PC-3 (cell line): ENCODE results near the gene PARVA. TPM values are rescaled to one million over a fixed set of nuclear protein-coding genes. Genes with fewer than 3 reads are reported as not detected.

Experiments used
- ATAC-seq: fragments of 200-7000 bp; cut with Tn5 transposase; 2 replicates; pipeline ENCODE4 v1.9.1; 2020; ENCODE audit warnings: mild to moderate bottlenecking, moderate library complexity
- BruUV-seq: library from RNA; stranded (reverse); fragments of 400-500 nt; replicated peaks from 2 replicates; lab custom pipeline; 2021; lab: Mats Ljungman, UMichigan
- CTCF ChIA-PET: fragments of 300-600 bp; sonication (Branson Sonifier 250); formaldehyde crosslinking; loops from one replicate; lab custom pipeline; 2022; ENCODE audit warnings: antibody characterized with exemption; lab: Charles Lee
- POLR2A ChIA-PET: fragments of 300-600 bp; sonication (Branson Sonifier 250); formaldehyde crosslinking; loops from one replicate; lab custom pipeline; 2022; ENCODE audit warnings: antibody characterized with exemption; ENCODE audit not compliant: unreplicated experiment; lab: Charles Lee
- DNase-seq: peaks from one replicate; pipeline ENCODE4 v3.0.0-alpha.2; 2015
- H2AFZ ChIP-seq: fragments of 300-600 bp; sonication (generic); 2 replicates; pipeline ENCODE4 v1.6.0; 2016; ENCODE audit warnings: antibody characterized with exemption, low read length
- H3F3A ChIP-seq: fragments of 300-600 bp; sonication (generic); one replicate; pipeline ENCODE4 v1.6.0; 2017; ENCODE audit warnings: antibody characterized with exemption, low read length, control low read depth, mild to moderate bottlenecking; ENCODE audit not compliant: unreplicated experiment
- H3K27ac ChIP-seq: fragments of 300-600 bp; sonication (generic); 2 replicates; pipeline ENCODE4 v1.5.1; 2016; ENCODE audit warnings: mild to moderate bottlenecking, low read length
- H3K27me3 ChIP-seq: fragments of 300-600 bp; sonication (generic); 2 replicates; pipeline ENCODE4 v1.6.1; 2016; ENCODE audit warnings: low read length, mixed read lengths
- H3K36me3 ChIP-seq: fragments of 300-600 bp; sonication (generic); 2 replicates; pipeline ENCODE4 v1.6.1; 2016; ENCODE audit warnings: low read depth, mixed run types, low read length, mixed read lengths
- H3K4me1 ChIP-seq: fragments of 300-600 bp; sonication (generic); 2 replicates; pipeline ENCODE4 v1.5.1; 2016; ENCODE audit warnings: low read length; ENCODE audit not compliant: insufficient read depth
- H3K4me2 ChIP-seq: fragments of 300-600 bp; sonication (generic); 2 replicates; pipeline ENCODE4 v1.6.0; 2016; ENCODE audit warnings: low read length
- H3K4me3 ChIP-seq: fragments of 300-600 bp; sonication (generic); 2 replicates; pipeline ENCODE4 v1.5.1; 2016; ENCODE audit warnings: mild to moderate bottlenecking, low read length, mixed read lengths
- H3K79me2 ChIP-seq: fragments of 300-600 bp; sonication (generic); 2 replicates; pipeline ENCODE4 v1.6.1; 2017; ENCODE audit warnings: low read length, mixed read lengths
- H3K9ac ChIP-seq: fragments of 300-600 bp; sonication (generic); 2 replicates; pipeline ENCODE4 v1.6.0; 2016; ENCODE audit warnings: mild to moderate bottlenecking, low read length
- H3K9me2 ChIP-seq: fragments of 300-600 bp; sonication (generic); replicated peaks from 2 replicates; pipeline ENCODE4 v1.6.1; 2016; ENCODE audit warnings: mixed run types, low read length, mixed read lengths
- H3K9me3 ChIP-seq: fragments of 300-600 bp; sonication (generic); 2 replicates; pipeline ENCODE4 v1.6.1; 2016; ENCODE audit warnings: low read length, mixed read lengths
- H4K20me1 ChIP-seq: fragments of 300-600 bp; sonication (generic); 2 replicates; pipeline ENCODE4 v1.6.1; 2016; ENCODE audit warnings: low read length, mixed read lengths
- EZH2 ChIP-seq: fragments of 300-600 bp; sonication (generic); IDR thresholded peaks from one replicate; pipeline ENCODE4 v1.6.1; 2017; ENCODE audit warnings: antibody characterized with exemption, mild to moderate bottlenecking, low read length; ENCODE audit not compliant: unreplicated experiment
- EZH2phosphoT487 ChIP-seq: fragments of 300-600 bp; sonication (generic); IDR thresholded peaks from 2 replicates; pipeline ENCODE4 v1.6.1; 2018; ENCODE audit warnings: mild to moderate bottlenecking, antibody characterized with exemption, low read length, borderline replicate concordance
- intact Hi-C: fragments of 100-400 bp; cut with micrococcal nuclease; formaldehyde crosslinking; loops from 2 replicates; pipeline ENCODE4 v1.9.0; 2023
- total RNA-seq: library from RNA; depleted of rRNA; stranded (reverse); fragments of >200 nt; gene quantifications from 2 replicates; pipeline ENCODE4 v1.2.3, GENCODE V29; 2014
- TF ChIP-seq, protein P1 (sequence below): fragments of 300-600 bp; sonication (generic); conservative IDR thresholded peaks from 2 replicates; pipeline ENCODE4 v1.5.1; 2017; ENCODE audit warnings: antibody characterized with exemption, low read depth, mild to moderate bottlenecking, low read length

The PARVA gene
- total RNA-seq, 1 experiment from 2014 or later: 13.5 TPM

DNA sequence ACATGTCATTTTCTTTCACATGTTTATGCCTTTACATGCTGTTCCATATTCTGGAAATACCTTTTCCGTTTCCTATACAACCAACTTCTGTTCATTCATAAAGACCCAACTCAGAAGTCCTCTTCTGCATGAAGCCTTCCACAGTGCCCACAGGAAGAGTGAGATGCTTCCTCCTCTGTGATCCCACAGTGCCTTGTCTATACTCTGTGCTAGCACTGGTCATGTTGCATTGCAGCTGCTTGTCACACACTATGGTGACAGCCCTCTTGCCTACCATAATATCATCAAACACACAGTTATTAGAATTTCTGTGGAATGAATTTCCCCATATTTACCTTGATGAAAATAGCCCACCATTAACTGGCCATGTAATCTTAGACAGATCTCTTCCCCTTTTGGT, 8.9 kb downstream of the PARVA start:
- no peaks in the 10 kb centered on the region for H3K9me2 ChIP-seq
- H3K27me3 ChIP-seq: no peaks in the 10 kb centered on the region
- ChIA-PET POLR2A (no interaction called here), CTCF (no interaction called here)
- ATAC-seq: no peak
- TF ChIP-seq, protein P1, sequence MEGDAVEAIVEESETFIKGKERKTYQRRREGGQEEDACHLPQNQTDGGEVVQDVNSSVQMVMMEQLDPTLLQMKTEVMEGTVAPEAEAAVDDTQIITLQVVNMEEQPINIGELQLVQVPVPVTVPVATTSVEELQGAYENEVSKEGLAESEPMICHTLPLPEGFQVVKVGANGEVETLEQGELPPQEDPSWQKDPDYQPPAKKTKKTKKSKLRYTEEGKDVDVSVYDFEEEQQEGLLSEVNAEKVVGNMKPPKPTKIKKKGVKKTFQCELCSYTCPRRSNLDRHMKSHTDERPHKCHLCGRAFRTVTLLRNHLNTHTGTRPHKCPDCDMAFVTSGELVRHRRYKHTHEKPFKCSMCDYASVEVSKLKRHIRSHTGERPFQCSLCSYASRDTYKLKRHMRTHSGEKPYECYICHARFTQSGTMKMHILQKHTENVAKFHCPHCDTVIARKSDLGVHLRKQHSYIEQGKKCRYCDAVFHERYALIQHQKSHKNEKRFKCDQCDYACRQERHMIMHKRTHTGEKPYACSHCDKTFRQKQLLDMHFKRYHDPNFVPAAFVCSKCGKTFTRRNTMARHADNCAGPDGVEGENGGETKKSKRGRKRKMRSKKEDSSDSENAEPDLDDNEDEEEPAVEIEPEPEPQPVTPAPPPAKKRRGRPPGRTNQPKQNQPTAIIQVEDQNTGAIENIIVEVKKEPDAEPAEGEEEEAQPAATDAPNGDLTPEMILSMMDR: no peak
- TF ChIP-seq EZH2phosphoT487 (no peak), EZH2 (no peak)
- no peaks in the 10 kb centered on the region for H3K36me3 ChIP-seq
- H3K4me1 ChIP-seq: no peaks in the 10 kb centered on the region
- no peak overlapping the region for H3K27ac ChIP-seq
- peaks cover 28% of the 10 kb centered on the region; the same call in 1 of the 2 replicates for H3K79me2 ChIP-seq
- H3K4me3 ChIP-seq: no peak overlapping the region
- no peaks in the 10 kb centered on the region for H3F3A ChIP-seq
- H3K9ac ChIP-seq: no peak overlapping the region
- H2AFZ ChIP-seq: no peak overlapping the region
- no peak overlapping the region for H3K4me2 ChIP-seq
- no peak for DNase-seq
- H4K20me1 ChIP-seq: no peaks in the 10 kb centered on the region
- intact Hi-C loops: no loop called here
- BruUV-seq: no TSS peak
- H3K9me3 ChIP-seq: no peaks in the 10 kb centered on the region

DNA sequence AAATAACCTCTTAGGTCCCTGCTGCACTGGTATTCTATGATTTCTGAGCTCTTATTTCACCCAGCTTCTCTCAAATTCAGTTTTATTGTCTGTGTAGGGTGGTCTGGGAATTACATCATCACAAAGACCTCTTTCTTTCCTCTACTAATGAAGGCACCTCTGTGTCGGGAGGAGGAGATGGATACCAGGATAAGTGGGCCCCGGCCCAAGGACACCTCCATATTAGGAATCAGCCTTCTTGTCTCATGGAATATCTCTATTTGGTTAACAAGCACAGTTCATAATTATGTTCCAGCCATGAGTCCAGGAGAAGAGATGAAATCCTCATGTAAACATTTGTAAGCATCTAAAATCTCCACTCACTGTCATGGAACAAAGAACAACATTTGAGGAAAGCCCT, 9.4 kb downstream of the PARVA start:
- H3K4me2 ChIP-seq: no peak overlapping the region
- no peak overlapping the region for H3K27ac ChIP-seq
- no peak overlapping the region for H3K4me3 ChIP-seq
- H3K36me3 ChIP-seq: no peaks in the 10 kb centered on the region
- ChIA-PET POLR2A (no interaction called here), CTCF (no interaction called here)
- BruUV-seq: no TSS peak
- H3K9me3 ChIP-seq: no peaks in the 10 kb centered on the region
- intact Hi-C loops: no loop called here
- TF ChIP-seq EZH2phosphoT487: no peak
- no peak for TF ChIP-seq EZH2
- TF ChIP-seq, protein P1: no peak
- no peaks in the 10 kb centered on the region for H3K4me1 ChIP-seq
- no peak overlapping the region for H3K9ac ChIP-seq
- no peaks in the 10 kb centered on the region for H3F3A ChIP-seq
- H4K20me1 ChIP-seq: no peaks in the 10 kb centered on the region
- H3K9me2 ChIP-seq: no peaks in the 10 kb centered on the region
- DNase-seq (no peak), ATAC-seq (no peak)
- H2AFZ ChIP-seq: no peak overlapping the region
- no peaks in the 10 kb centered on the region for H3K27me3 ChIP-seq
- H3K79me2 ChIP-seq: peaks cover 28% of the 10 kb centered on the region; the same call in 1 of the 2 replicates

DNA sequence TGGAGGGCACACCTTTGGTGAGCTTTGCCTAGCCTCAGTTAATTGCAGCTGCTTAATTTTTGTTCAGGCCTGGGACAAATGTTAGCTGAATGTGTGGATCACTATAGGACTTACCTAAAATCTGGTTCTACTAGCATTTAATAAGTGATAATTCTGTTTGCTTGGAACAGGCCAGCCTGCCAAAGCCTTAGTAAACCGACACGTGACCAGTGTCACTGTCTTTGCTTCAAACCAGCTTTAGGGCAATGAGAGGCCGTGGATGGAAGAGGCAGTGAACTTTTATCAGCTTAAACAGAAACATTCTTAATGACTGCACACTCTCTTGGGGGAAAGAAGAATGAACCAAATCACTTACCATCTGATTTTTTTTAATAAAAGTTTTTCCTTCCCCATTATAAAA, 10.8 kb downstream of the PARVA start:
- no peaks in the 10 kb centered on the region for H3F3A ChIP-seq
- H3K4me2 ChIP-seq: no peak overlapping the region
- peaks cover 27% of the 10 kb centered on the region; the same call in 1 of the 2 replicates for H3K79me2 ChIP-seq
- no peaks in the 10 kb centered on the region for H3K4me1 ChIP-seq
- H4K20me1 ChIP-seq: no peaks in the 10 kb centered on the region
- no peaks in the 10 kb centered on the region for H3K27me3 ChIP-seq
- no peak overlapping the region for H3K4me3 ChIP-seq
- H3K9me3 ChIP-seq: no peaks in the 10 kb centered on the region
- no peaks in the 10 kb centered on the region for H3K9me2 ChIP-seq
- H3K36me3 ChIP-seq: no peaks in the 10 kb centered on the region
- no peak overlapping the region for H3K9ac ChIP-seq
- H2AFZ ChIP-seq: no peak overlapping the region
- intact Hi-C loops: no loop called here
- no peak for ATAC-seq
- no peak for DNase-seq
- BruUV-seq: no TSS peak
- no peak for TF ChIP-seq EZH2phosphoT487
- TF ChIP-seq EZH2: no peak
- TF ChIP-seq, protein P1: no peak
- ChIA-PET CTCF (no interaction called here), POLR2A (no interaction called here)
- H3K27ac ChIP-seq: no peak overlapping the region
